ENCODE data around the gene NFATC1. TPM values are rescaled to one million over a fixed set of nuclear protein-coding genes. Genes with fewer than 3 reads are reported as not detected.

NFATC1 gene
- total RNA-seq, 1 donor from 2014 or later = 50.8 TPM

GRCh38 chr18:79519751-79520477, 124.2 kb downstream of the NFATC1 start:
- no peak for DNase-seq (ENCODE audit: low spot score)

- DNase-seq (ENCODE audit: low spot score) = no peak
Observed at GRCh38 chr18:79520478-79521390, 125.0 kb downstream of the NFATC1 start.

- DNase-seq (ENCODE audit: low spot score) = no peak
Observed at GRCh38 chr18:79521416-79522205, 125.9 kb downstream of the NFATC1 start.

- no peak for DNase-seq (ENCODE audit: low spot score)
Observed at GRCh38 chr18:79522451-79523205, 126.9 kb downstream of the NFATC1 start.

GRCh38 chr18:79523206-79523735, 127.5 kb downstream of the NFATC1 start:
- DNase-seq (ENCODE audit: low spot score) = no peak

- DNase-seq (ENCODE audit: low spot score) = no peak
Observed at GRCh38 chr18:79523736-79524180, 128.0 kb downstream of the NFATC1 start.

GRCh38 chr18:79524181-79525078, 128.7 kb downstream of the NFATC1 start:
- DNase-seq (ENCODE audit: low spot score) = no peak

- DNase-seq (ENCODE audit: low spot score) = peak; percentile 69
Observed at GRCh38 chr18:79525556-79526467, 130.1 kb downstream of the NFATC1 start.

- DNase-seq (ENCODE audit: low spot score) = peak; percentile 19
Observed at GRCh38 chr18:79526468-79527460, 131.0 kb downstream of the NFATC1 start.

- DNase-seq (ENCODE audit: low spot score) = no peak
Observed at GRCh38 chr18:79527656-79528315, 132.1 kb downstream of the NFATC1 start.

- no peak for DNase-seq (ENCODE audit: low spot score)
Observed at GRCh38 chr18:79528316-79528695, 132.6 kb downstream of the NFATC1 start.

GRCh38 chr18:79528846-79529245, 133.1 kb downstream of the NFATC1 start:
- DNase-seq (ENCODE audit: low spot score) = peak; percentile 74

GRCh38 chr18:79529296-79529695, 133.6 kb downstream of the NFATC1 start:
- DNase-seq (ENCODE audit: low spot score) = no peak

GRCh38 chr18:79529991-79530390, 134.3 kb downstream of the NFATC1 start:
- no peak for DNase-seq (ENCODE audit: low spot score)

- DNase-seq (ENCODE audit: low spot score) = no peak
Observed at GRCh38 chr18:79530821-79531220, 135.1 kb downstream of the NFATC1 start.

GRCh38 chr18:79531386-79531785, 135.7 kb downstream of the NFATC1 start:
- DNase-seq (ENCODE audit: low spot score) = no peak

- DNase-seq (ENCODE audit: low spot score) = no peak
Observed at GRCh38 chr18:79531926-79532312, 136.2 kb downstream of the NFATC1 start.
